Karpas-422 (cell line): ENCODE results near the gene CITED2. TPM values are rescaled to one million over a fixed set of nuclear protein-coding genes. Genes with fewer than 3 reads are reported as not detected.
A peak's percentile ranks its signal among the peaks of the same experiment; 100 is the strongest.

Source experiments
- DNase-seq: peaks from one replicate; pipeline ENCODE4 v3.0.0-alpha.2; 2015
- H2AFZ ChIP-seq: fragments of 200-600 bp; sonication (generic); 2 replicates; pipeline ENCODE4 v1.6.1; 2014; ENCODE audit warnings: antibody characterized with exemption, low read length, mixed read lengths
- H3K27ac ChIP-seq: fragments of 200-600 bp; sonication (generic); 2 replicates; pipeline ENCODE4 v1.5.1; 2014; ENCODE audit warnings: mild to moderate bottlenecking, low read length, moderate library complexity
- H3K27me3 ChIP-seq: fragments of 200-600 bp; sonication (generic); 2 replicates; pipeline ENCODE4 v1.6.1; 2014; ENCODE audit warnings: low read length, mixed read lengths
- H3K36me3 ChIP-seq: fragments of 200-600 bp; sonication (generic); 2 replicates; pipeline ENCODE4 v1.6.1; 2014; ENCODE audit warnings: low read length, mixed read lengths; ENCODE audit not compliant: insufficient read depth
- H3K4me1 ChIP-seq: fragments of 200-600 bp; sonication (generic); 2 replicates; pipeline ENCODE4 v1.6.1; 2014; ENCODE audit warnings: mild to moderate bottlenecking, low read length, mixed read lengths
- H3K4me2 ChIP-seq: fragments of 200-600 bp; sonication (generic); 2 replicates; pipeline ENCODE4 v1.6.1; 2014; ENCODE audit warnings: low read length, low read depth, mild to moderate bottlenecking; ENCODE audit not compliant: poor library complexity, severe bottlenecking
- H3K4me3 ChIP-seq: fragments of 200-600 bp; sonication (generic); 2 replicates; pipeline ENCODE4 v1.5.1; 2014; ENCODE audit warnings: mild to moderate bottlenecking, antibody characterized with exemption, low read length, mixed read lengths
- H3K79me2 ChIP-seq: fragments of 200-600 bp; sonication (generic); 2 replicates; pipeline ENCODE4 v1.6.1; 2014; ENCODE audit warnings: mild to moderate bottlenecking, low read length, mixed read lengths
- H3K9ac ChIP-seq: fragments of 200-600 bp; sonication (generic); 2 replicates; pipeline ENCODE4 v1.6.0; 2014; ENCODE audit warnings: low read length
- H3K9me2 ChIP-seq: fragments of 200-600 bp; sonication (generic), shearing (Covaris generic); replicated peaks from 2 replicates; pipeline ENCODE4 v1.6.0; 2014; ENCODE audit warnings: mild to moderate bottlenecking, low read length, moderate library complexity; ENCODE audit not compliant: insufficient read depth
- H3K9me3 ChIP-seq: fragments of 300-700, 200-600 bp; sonication (generic); 2 replicates; pipeline ENCODE4 v1.6.1; 2014; ENCODE audit warnings: low read length, mixed read lengths
- H4K20me1 ChIP-seq: fragments of 200-600 bp; sonication (generic); 2 replicates; pipeline ENCODE4 v1.6.1; 2014; ENCODE audit warnings: mild to moderate bottlenecking, antibody characterized with exemption, low read length, low read depth; ENCODE audit not compliant: insufficient read depth
- total RNA-seq: library from RNA; depleted of rRNA; stranded (reverse); fragments of >200 nt; shearing (Covaris generic); gene quantifications from 2 replicates; pipeline ENCODE4 v1.2.3, GENCODE V29; 2014; ENCODE audit warnings: low replicate concordance

CITED2 gene
- total RNA-seq, 1 experiment from 2014 or later = 67.7 TPM

GRCh38 chr6:139337830-139338229 is 36.6 kb downstream of the CITED2 start:
- H3K4me3 ChIP-seq = no peak overlapping the region
- peaks cover 51% of the 10 kb centered on the region for H3K4me1 ChIP-seq
- H3K79me2 ChIP-seq = no peaks in the 10 kb centered on the region; the same call in 1 of the 2 replicates
- H4K20me1 ChIP-seq = no peaks in the 10 kb centered on the region
- H3K4me2 ChIP-seq = no peak overlapping the region
- no peak overlapping the region for H2AFZ ChIP-seq
- H3K27me3 ChIP-seq = no peaks in the 10 kb centered on the region
- no peaks in the 10 kb centered on the region for H3K9me3 ChIP-seq
- peak overlapping the region; percentile 96 for H3K27ac ChIP-seq
- H3K36me3 ChIP-seq = no peaks in the 10 kb centered on the region
- no peaks in the 10 kb centered on the region for H3K9me2 ChIP-seq
- DNase-seq = no peak
- H3K9ac ChIP-seq = no peak overlapping the region

DNA sequence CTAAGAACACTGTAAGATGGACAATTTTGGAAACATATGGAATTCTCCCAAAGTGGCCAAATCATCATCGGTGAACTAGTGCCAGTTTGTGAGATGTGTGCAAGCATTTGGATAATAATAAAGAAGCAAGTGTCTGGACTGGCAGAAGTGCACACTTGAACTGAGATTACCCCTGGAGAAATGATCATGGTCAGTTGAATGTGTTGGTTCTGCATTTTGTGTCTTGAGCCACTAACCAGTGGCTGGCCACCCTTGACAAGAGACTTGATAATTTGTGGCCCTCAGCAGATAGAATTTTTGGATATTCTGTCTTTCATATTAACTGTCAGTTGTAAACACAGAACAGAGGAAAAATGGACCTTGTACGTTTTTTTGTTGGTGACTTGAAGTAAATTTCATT is 37.4 kb downstream of the CITED2 start:
- H3K9me2 ChIP-seq = no peaks in the 10 kb centered on the region
- peak overlapping the region; percentile 70 for H3K4me2 ChIP-seq
- no peaks in the 10 kb centered on the region for H3K27me3 ChIP-seq
- H3K27ac ChIP-seq = peak overlapping the region; percentile 96
- no peak for DNase-seq
- H3K4me3 ChIP-seq = peak overlapping the region; percentile 49
- no peaks in the 10 kb centered on the region for H4K20me1 ChIP-seq
- peaks cover 46% of the 10 kb centered on the region for H3K4me1 ChIP-seq
- no peaks in the 10 kb centered on the region for H3K9me3 ChIP-seq
- H3K9ac ChIP-seq = peak overlapping the region; percentile 64
- H3K79me2 ChIP-seq = no peaks in the 10 kb centered on the region; the same call in 1 of the 2 replicates
- no peaks in the 10 kb centered on the region for H3K36me3 ChIP-seq
- H2AFZ ChIP-seq = no peak overlapping the region; the same call in 1 of the 2 replicates

- H3K4me3 ChIP-seq = peak overlapping the region; percentile 49
- peaks cover 46% of the 10 kb centered on the region for H3K4me1 ChIP-seq
- no peaks in the 10 kb centered on the region for H3K27me3 ChIP-seq
- DNase-seq = peak; percentile 93
- H3K9me3 ChIP-seq = no peaks in the 10 kb centered on the region
- H3K4me2 ChIP-seq = peak overlapping the region; percentile 70
- no peak overlapping the region for H2AFZ ChIP-seq
- no peaks in the 10 kb centered on the region for H3K9me2 ChIP-seq
- H3K27ac ChIP-seq = peak overlapping the region; percentile 96
- H3K9ac ChIP-seq = peak overlapping the region; percentile 64
- H3K79me2 ChIP-seq = no peaks in the 10 kb centered on the region; the same call in 1 of the 2 replicates
- H4K20me1 ChIP-seq = no peaks in the 10 kb centered on the region
- H3K36me3 ChIP-seq = no peaks in the 10 kb centered on the region
Observed at GRCh38 chr6:139336488-139336887, 38.0 kb downstream of the CITED2 start.

- H3K27ac ChIP-seq = peak overlapping the region; percentile 96
- no peaks in the 10 kb centered on the region; the same call in 1 of the 2 replicates for H3K79me2 ChIP-seq
- peaks cover 54% of the 10 kb centered on the region for H3K4me1 ChIP-seq
- H3K36me3 ChIP-seq = no peaks in the 10 kb centered on the region
- H3K4me2 ChIP-seq = peak overlapping the region; percentile 70
- H3K9me2 ChIP-seq = no peaks in the 10 kb centered on the region
- DNase-seq = peak; percentile 92
- no peaks in the 10 kb centered on the region for H3K9me3 ChIP-seq
- peak overlapping the region; percentile 64 for H3K9ac ChIP-seq
- H2AFZ ChIP-seq = no peak overlapping the region
- peak overlapping the region; percentile 49 for H3K4me3 ChIP-seq
- no peaks in the 10 kb centered on the region for H3K27me3 ChIP-seq
- no peaks in the 10 kb centered on the region for H4K20me1 ChIP-seq
Observed at GRCh38 chr6:139335447-139336210, 38.8 kb downstream of the CITED2 start.

- no peaks in the 10 kb centered on the region for H3K9me3 ChIP-seq
- peak overlapping the region; percentile 49 for H3K4me3 ChIP-seq
- DNase-seq = peak; percentile 71
- H3K79me2 ChIP-seq = no peaks in the 10 kb centered on the region; the same call in 1 of the 2 replicates
- no peak overlapping the region for H2AFZ ChIP-seq
- H3K9ac ChIP-seq = peak overlapping the region; percentile 64
- peaks cover 61% of the 10 kb centered on the region for H3K4me1 ChIP-seq
- no peaks in the 10 kb centered on the region for H3K9me2 ChIP-seq
- H3K4me2 ChIP-seq = peak overlapping the region; percentile 70
- H3K27me3 ChIP-seq = no peaks in the 10 kb centered on the region
- H4K20me1 ChIP-seq = no peaks in the 10 kb centered on the region
- H3K27ac ChIP-seq = peak overlapping the region; percentile 96
- no peaks in the 10 kb centered on the region for H3K36me3 ChIP-seq
Observed at GRCh38 chr6:139334806-139335446, 39.5 kb downstream of the CITED2 start.

DNA sequence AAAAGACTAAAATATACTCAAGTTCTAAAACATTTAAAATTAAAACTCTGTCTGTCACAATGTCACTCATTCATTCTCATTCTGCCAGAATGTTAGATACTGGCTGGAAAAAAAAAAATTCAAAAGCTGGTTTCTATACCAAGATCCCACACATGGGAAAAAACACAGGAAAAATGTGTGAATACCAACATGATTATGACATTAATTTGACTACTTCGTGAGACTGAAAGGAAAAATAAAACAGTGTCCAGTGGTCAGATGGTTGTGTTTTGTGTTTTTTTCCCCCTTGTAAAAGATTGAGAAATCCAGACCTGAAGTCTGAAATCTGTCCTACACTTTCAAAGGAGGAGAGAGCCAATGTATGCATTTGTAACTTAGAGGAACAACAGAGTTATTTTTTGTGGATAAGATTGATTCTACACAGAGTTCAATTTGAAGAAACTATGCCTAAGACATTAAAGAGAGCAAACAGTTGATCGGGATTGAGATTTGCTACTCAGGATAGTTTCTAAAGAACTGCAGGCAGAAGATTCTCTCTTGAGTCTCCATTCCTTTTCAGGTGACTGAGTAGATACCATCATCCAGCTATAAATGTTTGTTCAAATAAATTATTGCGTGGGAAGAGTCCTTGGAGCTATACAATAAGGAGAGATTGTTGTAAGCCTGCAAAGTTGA is 43.5 kb downstream of the CITED2 start:
- no peaks in the 10 kb centered on the region for H4K20me1 ChIP-seq
- H3K9me2 ChIP-seq = no peaks in the 10 kb centered on the region
- H3K79me2 ChIP-seq = no peaks in the 10 kb centered on the region; the same call in 1 of the 2 replicates
- no peak for DNase-seq
- no peaks in the 10 kb centered on the region for H3K36me3 ChIP-seq
- H3K4me1 ChIP-seq = peaks cover 57% of the 10 kb centered on the region
- H3K4me2 ChIP-seq = no peak overlapping the region
- H3K9ac ChIP-seq = no peak overlapping the region
- no peaks in the 10 kb centered on the region for H3K9me3 ChIP-seq
- no peaks in the 10 kb centered on the region for H3K27me3 ChIP-seq
- H3K4me3 ChIP-seq = no peak overlapping the region
- H3K27ac ChIP-seq = peak overlapping the region; percentile 77
- H2AFZ ChIP-seq = peak overlapping the region; percentile 64

DNA sequence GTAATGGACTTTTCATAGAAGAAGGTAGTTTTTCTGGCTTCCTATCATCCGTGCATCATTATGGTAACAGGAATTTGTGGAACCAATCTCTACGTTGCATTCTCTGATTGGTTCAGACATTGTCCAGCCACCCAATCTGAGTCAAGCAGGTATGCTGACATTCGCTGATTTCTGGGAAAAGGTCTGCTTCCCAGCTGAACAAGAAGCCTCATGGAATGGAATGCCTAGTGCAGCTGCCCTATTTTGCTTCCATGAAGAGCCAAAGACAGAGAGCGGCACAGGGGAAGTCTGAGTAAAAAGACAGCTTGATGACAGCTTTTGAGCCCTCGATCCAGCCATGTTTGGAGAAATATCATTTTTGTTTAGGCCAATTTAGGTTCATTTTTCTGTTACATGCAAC is 44.1 kb downstream of the CITED2 start:
- peaks cover 57% of the 10 kb centered on the region for H3K4me1 ChIP-seq

GRCh38 chr6:139329224-139329623 is 45.2 kb downstream of the CITED2 start:
- Histone ChIP-seq H3K4me3 (no peak overlapping the region), H3K27ac (peak overlapping the region; percentile 77), H3K9me2 (no peaks in the 10 kb centered on the region), H3K9me3 (no peaks in the 10 kb centered on the region), H3K4me2 (no peak overlapping the region), H3K27me3 (no peaks in the 10 kb centered on the region), H3K79me2 (no peaks in the 10 kb centered on the region; the same call in 1 of the 2 replicates), H3K9ac (no peak overlapping the region), H3K36me3 (no peaks in the 10 kb centered on the region), H2AFZ (no peak overlapping the region), H3K4me1 (peaks cover 57% of the 10 kb centered on the region), H4K20me1 (no peaks in the 10 kb centered on the region)
- no peak for DNase-seq

More for the DNA sequence above, 44.1 kb downstream of the CITED2 start:
- no peaks in the 10 kb centered on the region for H3K27me3 ChIP-seq
- no peaks in the 10 kb centered on the region for H3K9me2 ChIP-seq
- no peaks in the 10 kb centered on the region; the same call in 1 of the 2 replicates for H3K79me2 ChIP-seq
- H3K36me3 ChIP-seq = no peaks in the 10 kb centered on the region
- 0 out of 2 replicates have a peak overlapping the region, but pooled peaks have one; percentile 37 for H2AFZ ChIP-seq
- H3K27ac ChIP-seq = peak overlapping the region; percentile 77
- H4K20me1 ChIP-seq = no peaks in the 10 kb centered on the region
- H3K9ac ChIP-seq = no peak overlapping the region
- H3K4me2 ChIP-seq = peak overlapping the region; percentile 5
- no peak for DNase-seq
- no peaks in the 10 kb centered on the region for H3K9me3 ChIP-seq
- H3K4me3 ChIP-seq = no peak overlapping the region
